HepG2 (cell line): ENCODE results near the gene CRADD. TPM values are rescaled to one million over a fixed set of nuclear protein-coding genes. Genes with fewer than 3 reads are reported as not detected.

Experiments used
- MXD3 ChIP-seq: IDR thresholded peaks from 2 replicates; pipeline ENCODE4 v1.6.1; 2016; ENCODE audit warnings: mild to moderate bottlenecking, missing biosample characterization, missing genetic modification reagents
- ZHX2 ChIP-seq, 2 experiments: sonication (generic) in 1 of 2; formaldehyde crosslinking in 1 of 2; IDR thresholded peaks; 2 replicates each; pipeline versions ENCODE4 v1.6.1 to v1.9.0; 2014 to 2022; ENCODE audit warnings: antibody characterized with exemption in 1 of 2, borderline replicate concordance in 1 of 2, inconsistent platforms in 1 of 2, low read depth in 1 of 2, missing genetic modification reagents in 1 of 2
- ZKSCAN1 ChIP-seq: fragments of 150-350 bp; IDR thresholded peaks from 2 replicates; pipeline ENCODE4 v1.6.1; 2014; ENCODE audit warnings: low read length
- ZMYM4 ChIP-seq: sonication (generic); formaldehyde crosslinking; IDR thresholded peaks from 2 replicates; pipeline ENCODE4 v1.8.1; 2023; ENCODE audit warnings: mild to moderate bottlenecking, missing genetic modification reagents
- ZNF142 ChIP-seq: sonication (generic); formaldehyde crosslinking; IDR thresholded peaks from 2 replicates; pipeline ENCODE4 v1.4.0; 2020; ENCODE audit warnings: missing genetic modification reagents
- ZNF672 ChIP-seq: sonication (generic); formaldehyde crosslinking; IDR thresholded peaks from 2 replicates; pipeline ENCODE4 v1.8.1; 2022; ENCODE audit warnings: missing genetic modification reagents
- ZNF777 ChIP-seq: sonication (generic); formaldehyde crosslinking; IDR thresholded peaks from 2 replicates; pipeline ENCODE4 v1.4.0; 2020; ENCODE audit warnings: missing genetic modification reagents
- ZNF800 ChIP-seq: sonication (generic); formaldehyde crosslinking; IDR thresholded peaks from 2 replicates; pipeline ENCODE4 v1.4.0; 2020; ENCODE audit warnings: missing genetic modification reagents
- polyA plus RNA-seq, 8 experiments: library from polyadenylated mRNA; depleted of rRNA in 3 of 8; stranded (reverse) in 7 of 8; unstranded in 1 of 8; fragments of >200 nt; fragmentation: Illumina TruSeq in 4 of 8; extraction: Trizol in 4 of 8; gene quantifications; 2 replicates each; pipeline versions ENCODE4 v1.2.1 to v1.2.3, GENCODE V29; 2011 to 2016; ENCODE audit warnings: low read depth in 4 of 8, missing spikeins in 1 of 8, mixed read lengths in 1 of 8; ENCODE audit not compliant: insufficient read depth in 1 of 8
- total RNA-seq, 5 experiments: library from RNA; depleted of rRNA; stranded (reverse); fragments of >200 nt; fragmentation: Illumina TruSeq; extraction: Trizol; gene quantifications; 2 replicates each; pipeline ENCODE4 v1.2.3, GENCODE V29; 2016; ENCODE audit warnings: low read depth in 1 of 5
- TF ChIP-seq, protein P1 (sequence below): sonication (generic); formaldehyde crosslinking; IDR thresholded peaks from 2 replicates; pipeline ENCODE4 v1.5.0; 2020; ENCODE audit warnings: missing genetic modification reagents
- TF ChIP-seq, protein P2 (sequence below): sonication (generic); IDR thresholded peaks from 2 replicates; pipeline ENCODE4 v1.6.1; 2016; ENCODE audit warnings: low read depth, borderline replicate concordance
- TF ChIP-seq, protein P3 (sequence below): sonication (generic); formaldehyde crosslinking; IDR thresholded peaks from 2 replicates; pipeline ENCODE4 v1.4.0; 2020; ENCODE audit warnings: missing genetic modification reagents, low read depth, mild to moderate bottlenecking, borderline replicate concordance

The CRADD gene
- total and polyA plus RNA-seq, 2 of the 13 experiments (the other 11 are each of a cell fraction or from before 2014, with no cell fraction given) = 12.4 to 18.8 TPM

DNA sequence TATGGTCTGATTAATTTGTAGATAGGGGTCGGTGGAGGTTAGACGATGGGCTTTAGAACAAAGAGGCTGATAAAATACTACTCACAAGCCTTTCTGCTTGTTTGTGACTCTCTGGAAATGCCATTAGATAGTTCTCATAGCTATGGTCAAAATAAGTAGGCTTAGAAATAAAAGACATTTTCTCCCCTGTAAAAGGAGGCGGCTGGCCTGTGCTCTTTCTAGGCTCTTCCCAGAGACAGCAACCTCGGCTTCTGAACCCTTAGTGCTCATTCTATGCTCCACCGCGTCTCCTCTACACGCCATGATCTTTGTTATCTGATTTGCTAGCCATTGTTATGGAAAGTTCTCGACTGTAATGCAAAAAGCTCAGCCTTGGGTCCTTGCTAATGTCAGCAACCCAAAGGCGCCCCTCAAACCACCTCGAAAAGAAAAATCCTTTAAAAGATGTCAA lies 64.5 kb downstream of the CRADD start (continued):
- no peak for TF ChIP-seq ZHX2 (IDR thresholded peaks at IDR 0.05; ENCODE audit: low read depth)
- peak; percentile 26; the same call in 1 of the 2 replicates for TF ChIP-seq ZHX2 (CRISPR knock-in tag; IDR thresholded peaks at IDR 0.05; ENCODE audit: borderline replicate concordance)
- 0 out of 2 replicates have a peak, but pooled peaks have one; percentile 14 for TF ChIP-seq ZNF800 (CRISPR knock-in tag)
- TF ChIP-seq, protein P1, sequence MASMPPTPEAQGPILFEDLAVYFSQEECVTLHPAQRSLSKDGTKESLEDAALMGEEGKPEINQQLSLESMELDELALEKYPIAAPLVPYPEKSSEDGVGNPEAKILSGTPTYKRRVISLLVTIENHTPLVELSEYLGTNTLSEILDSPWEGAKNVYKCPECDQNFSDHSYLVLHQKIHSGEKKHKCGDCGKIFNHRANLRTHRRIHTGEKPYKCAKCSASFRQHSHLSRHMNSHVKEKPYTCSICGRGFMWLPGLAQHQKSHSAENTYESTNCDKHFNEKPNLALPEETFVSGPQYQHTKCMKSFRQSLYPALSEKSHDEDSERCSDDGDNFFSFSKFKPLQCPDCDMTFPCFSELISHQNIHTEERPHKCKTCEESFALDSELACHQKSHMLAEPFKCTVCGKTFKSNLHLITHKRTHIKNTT (CRISPR knock-in tag) = no peak
- TF ChIP-seq ZNF777 (CRISPR knock-in tag) = 0 out of 2 replicates have a peak, but pooled peaks have one; percentile 24
- no peak for TF ChIP-seq ZMYM4 (CRISPR knock-in tag)
- TF ChIP-seq ZNF142 (CRISPR knock-in tag) = no peak
- TF ChIP-seq MXD3 (CRISPR knock-in tag) = no peak
- TF ChIP-seq ZKSCAN1 = no peak
- TF ChIP-seq, protein P2, sequence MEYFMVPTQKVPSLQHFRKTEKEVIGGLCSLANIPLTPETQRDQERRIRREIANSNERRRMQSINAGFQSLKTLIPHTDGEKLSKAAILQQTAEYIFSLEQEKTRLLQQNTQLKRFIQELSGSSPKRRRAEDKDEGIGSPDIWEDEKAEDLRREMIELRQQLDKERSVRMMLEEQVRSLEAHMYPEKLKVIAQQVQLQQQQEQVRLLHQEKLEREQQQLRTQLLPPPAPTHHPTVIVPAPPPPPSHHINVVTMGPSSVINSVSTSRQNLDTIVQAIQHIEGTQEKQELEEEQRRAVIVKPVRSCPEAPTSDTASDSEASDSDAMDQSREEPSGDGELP = no peak
- no peak for TF ChIP-seq ZNF672 (CRISPR knock-in tag)
- TF ChIP-seq, protein P3, sequence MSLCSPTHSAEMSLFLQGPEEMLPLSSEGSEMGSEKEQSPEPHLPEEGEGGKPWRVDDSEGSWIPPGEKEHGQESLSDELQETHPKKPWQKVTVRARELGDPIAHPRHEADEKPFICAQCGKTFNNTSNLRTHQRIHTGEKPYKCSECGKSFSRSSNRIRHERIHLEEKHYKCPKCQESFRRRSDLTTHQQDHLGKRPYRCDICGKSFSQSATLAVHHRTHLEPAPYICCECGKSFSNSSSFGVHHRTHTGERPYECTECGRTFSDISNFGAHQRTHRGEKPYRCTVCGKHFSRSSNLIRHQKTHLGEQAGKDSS (CRISPR knock-in tag) = no peak
